ENCODE data around the gene AGPAT2.

Gene AGPAT2

GRCh38 chr9:136689108-136689460 lies 1.8 kb upstream of the AGPAT2 start:
- no peak for FAIRE-seq
- DNase-seq (ENCODE audit: low spot score), result no peak

- no peak for FAIRE-seq
- DNase-seq (ENCODE audit: low spot score), result no peak
Measured at GRCh38 chr9:136688274-136689107, 1.2 kb upstream of the AGPAT2 start.

- no peak for DNase-seq (ENCODE audit: low spot score)
- no peak for FAIRE-seq
Measured at GRCh38 chr9:136687721-136688223, 515 bp upstream of the AGPAT2 start.

- FAIRE-seq, result no peak
- DNase-seq (ENCODE audit: low spot score), result no peak
Measured at GRCh38 chr9:136686534-136686793, 793 bp downstream of the AGPAT2 start.

GRCh38 chr9:136685790-136686533 lies 1.3 kb downstream of the AGPAT2 start:
- DNase-seq (ENCODE audit: low spot score) (no peak), FAIRE-seq (no peak)

GRCh38 chr9:136685216-136685615 lies 2.0 kb downstream of the AGPAT2 start:
- no peak for FAIRE-seq
- DNase-seq (ENCODE audit: low spot score), result no peak

- no peak for DNase-seq (ENCODE audit: low spot score)
- FAIRE-seq, result no peak
Measured at GRCh38 chr9:136684799-136685198, 2.5 kb downstream of the AGPAT2 start.

- DNase-seq (ENCODE audit: low spot score), result no peak
- FAIRE-seq, result no peak
Measured at GRCh38 chr9:136684339-136684738, 2.9 kb downstream of the AGPAT2 start.

- no peak for FAIRE-seq
- DNase-seq (ENCODE audit: low spot score), result no peak
Measured at GRCh38 chr9:136683755-136684154, 3.5 kb downstream of the AGPAT2 start.

GRCh38 chr9:136683173-136683745 lies 4.0 kb downstream of the AGPAT2 start:
- no peak for DNase-seq (ENCODE audit: low spot score)
- FAIRE-seq, result no peak

GRCh38 chr9:136682710-136683109 lies 4.5 kb downstream of the AGPAT2 start:
- FAIRE-seq (no peak), DNase-seq (ENCODE audit: low spot score) (no peak)

GRCh38 chr9:136681945-136682699 lies 5.1 kb downstream of the AGPAT2 start:
- DNase-seq (ENCODE audit: low spot score), result no peak
- no peak for FAIRE-seq

GRCh38 chr9:136681029-136681428 lies 6.2 kb downstream of the AGPAT2 start:
- no peak for FAIRE-seq
- DNase-seq (ENCODE audit: low spot score), result no peak

GRCh38 chr9:136679431-136679941 lies 7.8 kb downstream of the AGPAT2 start:
- DNase-seq (ENCODE audit: low spot score), result no peak
- FAIRE-seq, result no peak

- FAIRE-seq (no peak), DNase-seq (ENCODE audit: low spot score) (no peak)
Measured at GRCh38 chr9:136678624-136679023, 8.6 kb downstream of the AGPAT2 start.

GRCh38 chr9:136678034-136678433 lies 9.2 kb downstream of the AGPAT2 start:
- FAIRE-seq, result no peak
- DNase-seq (ENCODE audit: low spot score), result no peak

GRCh38 chr9:136676920-136677686 lies 10.2 kb downstream of the AGPAT2 start:
- DNase-seq (ENCODE audit: low spot score) (no peak), FAIRE-seq (no peak)

- FAIRE-seq (no peak), DNase-seq (ENCODE audit: low spot score) (no peak)
Measured at GRCh38 chr9:136676297-136676794, 10.9 kb downstream of the AGPAT2 start.

- FAIRE-seq (no peak), DNase-seq (ENCODE audit: low spot score) (no peak)
Measured at GRCh38 chr9:136675477-136676296, 11.6 kb downstream of the AGPAT2 start.
